HepG2 (cell line): ENCODE results near the gene LRRC42. TPM values are rescaled to one million over a fixed set of nuclear protein-coding genes. Genes with fewer than 3 reads are reported as not detected.

Experiments
- ATAC-seq: fragments of 200-7000 bp; cut with Tn5 transposase; 3 replicates; pipeline ENCODE4 v1.9.1; 2020; ENCODE audit warnings: mild to moderate bottlenecking, moderate library complexity
- BruUV-seq: library from RNA; stranded (reverse); fragments of 400-500 nt; replicated peaks from 2 replicates; lab custom pipeline; 2021; lab: Mats Ljungman, UMichigan
- CTCF ChIA-PET: fragments of 300-600 bp; formaldehyde crosslinking; extraction: SDS; loops from one replicate; lab custom pipeline; 2021; ENCODE audit warnings: low total read pairs, inconsistent platforms, low intra/inter-chr PET ratio; lab: Yijun Ruan, JAX
- POLR2A ChIA-PET: fragments of 350-600 bp; sonication (Branson Sonifier 250); formaldehyde crosslinking; loops from one replicate; lab custom pipeline; 2020; ENCODE audit warnings: antibody characterized with exemption, inconsistent platforms; lab: Yijun Ruan, JAX
- DNase-seq: peaks from one replicate; pipeline ENCODE4 v3.0.0-alpha.2; 2015; ENCODE audit warnings: low spot score
- FAIRE-seq: peaks from 3 replicates; lab custom pipeline; 2011; peaks lifted over from hg19 to GRCh38; lab: Jason Lieb, UNC
- H2AFZ ChIP-seq: one replicate; pipeline ENCODE4 v1.6.1; 2011; ENCODE audit warnings: low read length, inconsistent platforms
- H3K27ac ChIP-seq: fragments of 300-600 bp; 3 replicates; pipeline ENCODE4 v1.8.0; 2011; ENCODE audit warnings: mixed run types, mild to moderate bottlenecking, mixed read lengths, low read length, inconsistent platforms; ENCODE audit not compliant: insufficient read depth; ENCODE audit errors: extremely low read length
- H3K27me3 ChIP-seq, 2 experiments: fragments of 200-600 bp in 1 of 2; 2 replicates in 1 of 2; 3 replicates in 1 of 2; pipeline versions ENCODE4 v1.6.0 to v1.8.0; 2011; ENCODE audit warnings: low read length in 2 of 2, mild to moderate bottlenecking in 2 of 2, moderate library complexity in 2 of 2, inconsistent platforms in 1 of 2; ENCODE audit not compliant: insufficient read depth in 2 of 2, control insufficient read depth in 1 of 2
- H3K36me3 ChIP-seq, 2 experiments: fragments of 200-600 bp in 1 of 2; replicated peaks in 1 of 2; 2 replicates in 1 of 2; 3 replicates in 1 of 2; pipeline versions ENCODE4 v1.5.1 to v1.8.0; 2011; ENCODE audit warnings: low read length in 2 of 2, inconsistent platforms in 1 of 2; ENCODE audit not compliant: insufficient read depth in 2 of 2, control insufficient read depth in 1 of 2
- H3K4me1 ChIP-seq: 2 replicates; pipeline ENCODE4 v1.5.1; 2012; ENCODE audit warnings: low read length, inconsistent platforms; ENCODE audit not compliant: insufficient read depth
- H3K4me2 ChIP-seq: 2 replicates; pipeline ENCODE4 v1.6.0; 2011; ENCODE audit warnings: low read depth, low read length, inconsistent platforms
- H3K4me3 ChIP-seq, 3 experiments: fragments of 200-600 bp in 1 of 3; sonication (generic), shearing (Covaris generic) in 1 of 3; replicated peaks in 1 of 3; 2 replicates each; pipeline ENCODE4 v1.5.1; 2011 to 2016; ENCODE audit warnings: low read length in 3 of 3, inconsistent platforms in 2 of 3, low read depth in 2 of 3, mild to moderate bottlenecking in 2 of 3, control low read depth in 1 of 3, mixed read lengths in 1 of 3; ENCODE audit not compliant: insufficient read depth in 1 of 3
- H3K79me2 ChIP-seq: one replicate; pipeline ENCODE4 v1.6.1; 2011; ENCODE audit warnings: low read length, inconsistent platforms; ENCODE audit not compliant: insufficient read depth
- H3K9ac ChIP-seq: 2 replicates; pipeline ENCODE4 v1.6.0; 2011; ENCODE audit warnings: mild to moderate bottlenecking, low read depth, low read length, inconsistent platforms; ENCODE audit not compliant: insufficient read depth
- H3K9me3 ChIP-seq: 2 replicates; pipeline ENCODE4 v1.5.1; 2012; ENCODE audit warnings: mild to moderate bottlenecking, low read length
- H4K20me1 ChIP-seq: 2 replicates; pipeline ENCODE4 v1.6.0; 2011; ENCODE audit warnings: inconsistent platforms, mild to moderate bottlenecking, low read length, moderate library complexity; ENCODE audit not compliant: insufficient read depth
- CBX1 ChIP-seq: IDR thresholded peaks from one replicate; pipeline ENCODE4 v1.6.1; 2016; ENCODE audit warnings: antibody characterized with exemption, low read depth
- FIP1L1 ChIP-seq: fragments of 200-400 bp; formaldehyde crosslinking; IDR thresholded peaks from 2 replicates; pipeline ENCODE4 v1.6.1; 2018; ENCODE audit warnings: low read depth, mild to moderate bottlenecking, low read length, moderate library complexity, borderline replicate concordance; ENCODE audit not compliant: insufficient read depth
- HMG20B ChIP-seq: conservative IDR thresholded peaks from 2 replicates; pipeline ENCODE4 v1.6.1; 2016; ENCODE audit warnings: missing genetic modification reagents, missing compliant biosample characterization
- KAT8 ChIP-seq: IDR thresholded peaks from 2 replicates; pipeline ENCODE4 v1.6.1; 2016; ENCODE audit warnings: missing genetic modification reagents, missing compliant biosample characterization
- KDM2A ChIP-seq: sonication (generic); formaldehyde crosslinking; IDR thresholded peaks from 2 replicates; pipeline ENCODE4 v1.4.0; 2020; ENCODE audit warnings: low read depth, missing genetic modification reagents, borderline replicate concordance
- PRMT3 ChIP-seq: sonication (generic); formaldehyde crosslinking; IDR thresholded peaks from 2 replicates; pipeline ENCODE4 v1.8.1; 2022; ENCODE audit warnings: low read depth, mild to moderate bottlenecking, moderate library complexity, missing genetic modification reagents, borderline replicate concordance
- RERE ChIP-seq: IDR thresholded peaks from 2 replicates; pipeline ENCODE4 v1.6.1; 2016; ENCODE audit warnings: low read depth, missing genetic modification reagents, missing compliant biosample characterization
- SRF ChIP-seq: IDR thresholded peaks from 2 replicates; pipeline ENCODE4 v1.6.1; 2011; ENCODE audit warnings: mild to moderate bottlenecking, low read depth, low read length, moderate library complexity
- ZNF143 ChIP-seq: sonication (generic); formaldehyde crosslinking; IDR thresholded peaks from 2 replicates; pipeline ENCODE4 v1.4.0; 2020; ENCODE audit warnings: missing genetic modification reagents
- ZNF317 ChIP-seq: sonication (generic); formaldehyde crosslinking; IDR thresholded peaks from 2 replicates; pipeline ENCODE4 v1.5.0; 2020; ENCODE audit warnings: mild to moderate bottlenecking, missing genetic modification reagents
- ZNF562 ChIP-seq: sonication (generic); formaldehyde crosslinking; IDR thresholded peaks from 2 replicates; pipeline ENCODE4 v1.8.0; 2022; ENCODE audit warnings: missing genetic modification reagents, borderline replicate concordance
- WGBS: methylation state at CpG from one replicate; pipeline ENCODE4 v1.1.6; 2017; ENCODE audit warnings: low lambda C conversion rate; 5-methylcytosine and 5-hydroxymethylcytosine counted together
- in situ Hi-C: cut with HindIII; loops from 2 replicates; pipeline ENCODE4 v1.10.0; 2017; ENCODE audit warnings: low pct_unique_long_range_greater_than_20kb; ENCODE audit not compliant: extremely low pct_ligation_motif_present
- intact Hi-C: fragments of 100-400 bp; cut with micrococcal nuclease; formaldehyde crosslinking; loops from one replicate; pipeline ENCODE4 v1.10.0; 2022; ENCODE audit not compliant: unreplicated experiment
- polyA plus RNA-seq, 8 experiments: library from polyadenylated mRNA; depleted of rRNA in 3 of 8; stranded (reverse) in 7 of 8; unstranded in 1 of 8; fragments of >200 nt; fragmentation: Illumina TruSeq in 4 of 8; extraction: Trizol in 4 of 8; gene quantifications; 2 replicates each; pipeline versions ENCODE4 v1.2.1 to v1.2.3, GENCODE V29; 2011 to 2016; ENCODE audit warnings: low read depth in 4 of 8, missing spikeins in 1 of 8, mixed read lengths in 1 of 8; ENCODE audit not compliant: insufficient read depth in 1 of 8
- total RNA-seq, 5 experiments: library from RNA; depleted of rRNA; stranded (reverse); fragments of >200 nt; fragmentation: Illumina TruSeq; extraction: Trizol; gene quantifications; 2 replicates each; pipeline ENCODE4 v1.2.3, GENCODE V29; 2016; ENCODE audit warnings: low read depth in 1 of 5
- TF ChIP-seq, protein P1 (sequence below): sonication (generic); formaldehyde crosslinking; IDR thresholded peaks from 2 replicates; pipeline ENCODE4 v1.9.0; 2021; ENCODE audit warnings: mild to moderate bottlenecking, missing genetic modification reagents
- TF ChIP-seq, protein P2 (sequence below): sonication (generic); formaldehyde crosslinking; IDR thresholded peaks from 2 replicates; pipeline ENCODE4 v1.8.0; 2022; ENCODE audit warnings: mild to moderate bottlenecking, missing genetic modification reagents, moderate library complexity

The LRRC42 gene
- total and polyA plus RNA-seq, 2 of the 13 experiments (the other 11 are each of a cell fraction or from before 2014, with no cell fraction given), result 30.6 to 43.6 TPM

DNA sequence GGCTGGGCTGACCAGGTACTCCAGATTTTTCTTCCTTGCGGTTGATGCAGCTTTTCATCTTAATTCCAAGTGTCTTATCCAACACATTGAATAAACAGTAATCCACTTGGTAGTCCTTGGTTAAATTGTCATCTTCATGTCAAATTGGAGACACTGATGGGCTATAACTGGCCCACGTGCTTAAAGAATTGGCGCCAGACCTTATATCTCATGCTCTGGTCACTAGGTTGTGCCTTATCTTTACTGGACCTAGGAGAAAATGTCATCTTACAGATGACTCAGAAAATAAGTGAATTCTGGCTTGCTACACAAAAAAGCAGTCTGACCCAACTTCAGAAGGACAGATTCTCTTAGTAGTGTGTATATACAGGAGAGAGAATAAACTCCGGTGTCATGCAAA is 16.2 kb downstream of the LRRC42 start:
- CTCF ChIA-PET, result no interaction called here
- H3K27ac ChIP-seq, result no peak overlapping the region
- H3K4me1 ChIP-seq, result peaks cover 19% of the 10 kb centered on the region
- H3K4me2 ChIP-seq, result no peak overlapping the region
- ATAC-seq (no peak), DNase-seq (no peak), FAIRE-seq (no peak)
- H2AFZ ChIP-seq, result no peak overlapping the region
- H3K79me2 ChIP-seq, result peaks cover 2% of the 10 kb centered on the region
- peaks cover 20 to 60% of the 10 kb centered on the region in 2 experiments for H3K36me3 ChIP-seq
- 97% methylated on average over 4 of the region's 4 CpGs for WGBS
- BruUV-seq, result no TSS peak
- H4K20me1 ChIP-seq, result no peaks in the 10 kb centered on the region
- intact Hi-C loops (no loop called here), in situ Hi-C loops (no loop called here)
- H3K27me3 ChIP-seq, result no peaks in the 10 kb centered on the region
- H3K9me3 ChIP-seq, result no peaks in the 10 kb centered on the region
- POLR2A ChIA-PET, result no interaction called here
- H3K4me3 ChIP-seq, result no peak overlapping the region
- no peak overlapping the region for H3K9ac ChIP-seq
- TF ChIP-seq ZNF317 (CRISPR knock-in tag) (no peak), ZNF562 (no peak), PRMT3 (CRISPR knock-in tag) (no peak), HMG20B (no peak), RERE (no peak), SRF (no peak), CBX1 (no peak), FIP1L1 (no peak), KDM2A (CRISPR knock-in tag) (no peak), ZNF143 (CRISPR knock-in tag) (no peak), KAT8 (CRISPR knock-in tag) (no peak)
- TF ChIP-seq, protein P1, sequence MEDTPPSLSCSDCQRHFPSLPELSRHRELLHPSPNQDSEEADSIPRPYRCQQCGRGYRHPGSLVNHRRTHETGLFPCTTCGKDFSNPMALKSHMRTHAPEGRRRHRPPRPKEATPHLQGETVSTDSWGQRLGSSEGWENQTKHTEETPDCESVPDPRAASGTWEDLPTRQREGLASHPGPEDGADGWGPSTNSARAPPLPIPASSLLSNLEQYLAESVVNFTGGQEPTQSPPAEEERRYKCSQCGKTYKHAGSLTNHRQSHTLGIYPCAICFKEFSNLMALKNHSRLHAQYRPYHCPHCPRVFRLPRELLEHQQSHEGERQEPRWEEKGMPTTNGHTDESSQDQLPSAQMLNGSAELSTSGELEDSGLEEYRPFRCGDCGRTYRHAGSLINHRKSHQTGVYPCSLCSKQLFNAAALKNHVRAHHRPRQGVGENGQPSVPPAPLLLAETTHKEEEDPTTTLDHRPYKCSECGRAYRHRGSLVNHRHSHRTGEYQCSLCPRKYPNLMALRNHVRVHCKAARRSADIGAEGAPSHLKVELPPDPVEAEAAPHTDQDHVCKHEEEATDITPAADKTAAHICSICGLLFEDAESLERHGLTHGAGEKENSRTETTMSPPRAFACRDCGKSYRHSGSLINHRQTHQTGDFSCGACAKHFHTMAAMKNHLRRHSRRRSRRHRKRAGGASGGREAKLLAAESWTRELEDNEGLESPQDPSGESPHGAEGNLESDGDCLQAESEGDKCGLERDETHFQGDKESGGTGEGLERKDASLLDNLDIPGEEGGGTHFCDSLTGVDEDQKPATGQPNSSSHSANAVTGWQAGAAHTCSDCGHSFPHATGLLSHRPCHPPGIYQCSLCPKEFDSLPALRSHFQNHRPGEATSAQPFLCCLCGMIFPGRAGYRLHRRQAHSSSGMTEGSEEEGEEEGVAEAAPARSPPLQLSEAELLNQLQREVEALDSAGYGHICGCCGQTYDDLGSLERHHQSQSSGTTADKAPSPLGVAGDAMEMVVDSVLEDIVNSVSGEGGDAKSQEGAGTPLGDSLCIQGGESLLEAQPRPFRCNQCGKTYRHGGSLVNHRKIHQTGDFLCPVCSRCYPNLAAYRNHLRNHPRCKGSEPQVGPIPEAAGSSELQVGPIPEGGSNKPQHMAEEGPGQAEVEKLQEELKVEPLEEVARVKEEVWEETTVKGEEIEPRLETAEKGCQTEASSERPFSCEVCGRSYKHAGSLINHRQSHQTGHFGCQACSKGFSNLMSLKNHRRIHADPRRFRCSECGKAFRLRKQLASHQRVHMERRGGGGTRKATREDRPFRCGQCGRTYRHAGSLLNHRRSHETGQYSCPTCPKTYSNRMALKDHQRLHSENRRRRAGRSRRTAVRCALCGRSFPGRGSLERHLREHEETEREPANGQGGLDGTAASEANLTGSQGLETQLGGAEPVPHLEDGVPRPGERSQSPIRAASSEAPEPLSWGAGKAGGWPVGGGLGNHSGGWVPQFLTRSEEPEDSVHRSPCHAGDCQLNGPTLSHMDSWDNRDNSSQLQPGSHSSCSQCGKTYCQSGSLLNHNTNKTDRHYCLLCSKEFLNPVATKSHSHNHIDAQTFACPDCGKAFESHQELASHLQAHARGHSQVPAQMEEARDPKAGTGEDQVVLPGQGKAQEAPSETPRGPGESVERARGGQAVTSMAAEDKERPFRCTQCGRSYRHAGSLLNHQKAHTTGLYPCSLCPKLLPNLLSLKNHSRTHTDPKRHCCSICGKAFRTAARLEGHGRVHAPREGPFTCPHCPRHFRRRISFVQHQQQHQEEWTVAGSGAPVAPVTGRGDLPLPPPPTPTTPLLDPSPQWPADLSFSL (CRISPR knock-in tag), result no peak
- TF ChIP-seq, protein P2, sequence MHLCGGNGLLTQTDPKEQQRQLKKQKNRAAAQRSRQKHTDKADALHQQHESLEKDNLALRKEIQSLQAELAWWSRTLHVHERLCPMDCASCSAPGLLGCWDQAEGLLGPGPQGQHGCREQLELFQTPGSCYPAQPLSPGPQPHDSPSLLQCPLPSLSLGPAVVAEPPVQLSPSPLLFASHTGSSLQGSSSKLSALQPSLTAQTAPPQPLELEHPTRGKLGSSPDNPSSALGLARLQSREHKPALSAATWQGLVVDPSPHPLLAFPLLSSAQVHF, result no peak
